SU-DHL-6 (cell line): ENCODE measurements around the gene DUSP28.

ENCODE experiments used
- EZH2phosphoT487 ChIP-seq: fragments of 200-600 bp; sonication (generic), shearing (Covaris generic); conservative IDR thresholded peaks from 2 replicates; pipeline ENCODE4 v1.6.1; 2018; ENCODE audit warnings: mild to moderate bottlenecking, antibody characterized with exemption, low read length, moderate library complexity, mixed read lengths
- TF ChIP-seq, protein P1 (sequence below): fragments of 200-600 bp; sonication (generic); IDR thresholded peaks from one replicate; pipeline ENCODE4 v1.5.1; 2017; ENCODE audit warnings: antibody characterized with exemption, mild to moderate bottlenecking, low read length, moderate library complexity; ENCODE audit not compliant: insufficient read depth, poor library complexity, severe bottlenecking

DNA sequence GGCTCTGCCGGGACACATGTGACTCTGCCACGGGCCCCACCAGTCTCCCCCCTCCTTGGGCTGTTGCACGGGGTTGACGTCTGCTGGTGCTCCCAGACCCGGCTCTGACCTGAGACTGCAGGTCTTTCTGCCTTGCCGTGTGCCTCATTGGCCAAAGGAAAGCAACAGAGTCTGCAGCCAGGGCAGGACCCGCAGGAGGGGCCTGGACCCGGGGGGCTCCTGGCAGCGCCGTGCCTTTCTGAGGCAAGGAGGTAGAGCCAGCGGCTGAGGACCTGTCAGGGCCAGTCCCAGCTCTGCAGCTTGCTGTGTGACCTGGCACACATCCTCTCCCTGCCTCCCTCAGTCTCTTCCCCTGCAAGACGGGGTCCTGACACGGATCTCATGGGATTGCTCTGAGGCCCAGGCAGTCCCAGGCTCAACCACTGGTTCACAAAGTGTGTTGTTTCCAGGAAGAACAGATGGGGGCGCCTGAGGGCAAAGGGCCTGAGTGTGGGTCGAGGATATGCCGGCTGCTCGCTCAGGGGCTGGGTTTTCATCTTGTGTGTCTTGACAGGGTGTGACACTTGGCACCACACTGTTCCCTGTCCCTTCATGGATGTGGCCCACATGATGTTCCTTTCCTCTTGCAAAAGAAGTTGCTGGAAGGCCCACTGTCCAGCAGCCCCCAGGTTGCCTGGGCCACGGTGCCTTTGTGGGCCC is 35.4 kb downstream of the DUSP28 start:
- TF ChIP-seq, protein P1, sequence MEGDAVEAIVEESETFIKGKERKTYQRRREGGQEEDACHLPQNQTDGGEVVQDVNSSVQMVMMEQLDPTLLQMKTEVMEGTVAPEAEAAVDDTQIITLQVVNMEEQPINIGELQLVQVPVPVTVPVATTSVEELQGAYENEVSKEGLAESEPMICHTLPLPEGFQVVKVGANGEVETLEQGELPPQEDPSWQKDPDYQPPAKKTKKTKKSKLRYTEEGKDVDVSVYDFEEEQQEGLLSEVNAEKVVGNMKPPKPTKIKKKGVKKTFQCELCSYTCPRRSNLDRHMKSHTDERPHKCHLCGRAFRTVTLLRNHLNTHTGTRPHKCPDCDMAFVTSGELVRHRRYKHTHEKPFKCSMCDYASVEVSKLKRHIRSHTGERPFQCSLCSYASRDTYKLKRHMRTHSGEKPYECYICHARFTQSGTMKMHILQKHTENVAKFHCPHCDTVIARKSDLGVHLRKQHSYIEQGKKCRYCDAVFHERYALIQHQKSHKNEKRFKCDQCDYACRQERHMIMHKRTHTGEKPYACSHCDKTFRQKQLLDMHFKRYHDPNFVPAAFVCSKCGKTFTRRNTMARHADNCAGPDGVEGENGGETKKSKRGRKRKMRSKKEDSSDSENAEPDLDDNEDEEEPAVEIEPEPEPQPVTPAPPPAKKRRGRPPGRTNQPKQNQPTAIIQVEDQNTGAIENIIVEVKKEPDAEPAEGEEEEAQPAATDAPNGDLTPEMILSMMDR = no peak
- TF ChIP-seq EZH2phosphoT487 = no peak
